Epithelial cell of esophagus (primary cell): Measurements from ENCODE around the gene NUFIP2.

Source experiments
- DNase-seq: peaks from one replicate; pipeline ENCODE4 v3.0.0; 2010; ENCODE audit warnings: low read depth
- H3K4me3 ChIP-seq: 2 replicates; pipeline ENCODE4 v1.5.1; 2011; ENCODE audit warnings: mild to moderate bottlenecking, low read length, control low read depth
- TF ChIP-seq, protein P1 (sequence below): IDR thresholded peaks from 2 replicates; pipeline ENCODE4 v1.5.1; 2011; ENCODE audit warnings: low read depth, mild to moderate bottlenecking, low read length, control low read depth, inconsistent platforms; ENCODE audit not compliant: insufficient read depth; ENCODE audit errors: missing control alignments

NUFIP2 gene

DNA sequence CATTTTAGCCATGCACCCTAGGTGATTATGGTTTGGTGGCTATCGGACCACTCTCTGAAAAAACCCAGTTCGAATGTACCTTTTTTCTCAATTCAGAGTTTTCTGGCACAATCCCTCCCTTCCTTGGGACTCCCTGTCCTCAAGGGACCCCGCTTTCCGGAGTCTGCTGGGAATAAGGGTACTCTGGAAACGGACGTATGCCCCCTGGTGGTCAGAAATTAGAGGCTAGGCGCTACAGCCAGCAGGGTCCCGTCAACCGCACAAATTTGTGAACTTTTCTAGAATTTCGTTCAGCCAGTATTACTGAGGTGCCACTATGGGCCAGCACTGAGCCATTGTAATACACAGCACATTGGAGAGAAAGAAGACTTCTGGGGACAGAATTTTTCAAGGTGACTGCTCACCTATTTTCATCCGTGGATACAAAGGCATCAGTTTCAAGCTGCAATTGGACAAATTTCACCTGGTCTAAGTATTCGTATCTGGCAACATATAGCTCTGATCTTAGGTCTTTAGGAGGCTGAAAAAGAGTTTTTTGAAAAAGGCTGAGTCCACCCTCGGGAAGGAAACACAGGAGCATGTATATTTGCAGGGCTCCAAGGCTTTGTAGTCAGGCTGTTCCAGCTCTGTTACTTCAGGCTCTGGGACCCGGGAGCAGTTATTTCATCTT lies 74.4 kb downstream of the NUFIP2 start:
- TF ChIP-seq, protein P1, sequence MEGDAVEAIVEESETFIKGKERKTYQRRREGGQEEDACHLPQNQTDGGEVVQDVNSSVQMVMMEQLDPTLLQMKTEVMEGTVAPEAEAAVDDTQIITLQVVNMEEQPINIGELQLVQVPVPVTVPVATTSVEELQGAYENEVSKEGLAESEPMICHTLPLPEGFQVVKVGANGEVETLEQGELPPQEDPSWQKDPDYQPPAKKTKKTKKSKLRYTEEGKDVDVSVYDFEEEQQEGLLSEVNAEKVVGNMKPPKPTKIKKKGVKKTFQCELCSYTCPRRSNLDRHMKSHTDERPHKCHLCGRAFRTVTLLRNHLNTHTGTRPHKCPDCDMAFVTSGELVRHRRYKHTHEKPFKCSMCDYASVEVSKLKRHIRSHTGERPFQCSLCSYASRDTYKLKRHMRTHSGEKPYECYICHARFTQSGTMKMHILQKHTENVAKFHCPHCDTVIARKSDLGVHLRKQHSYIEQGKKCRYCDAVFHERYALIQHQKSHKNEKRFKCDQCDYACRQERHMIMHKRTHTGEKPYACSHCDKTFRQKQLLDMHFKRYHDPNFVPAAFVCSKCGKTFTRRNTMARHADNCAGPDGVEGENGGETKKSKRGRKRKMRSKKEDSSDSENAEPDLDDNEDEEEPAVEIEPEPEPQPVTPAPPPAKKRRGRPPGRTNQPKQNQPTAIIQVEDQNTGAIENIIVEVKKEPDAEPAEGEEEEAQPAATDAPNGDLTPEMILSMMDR, result peak; percentile 88
- no peak overlapping the region for H3K4me3 ChIP-seq

DNA sequence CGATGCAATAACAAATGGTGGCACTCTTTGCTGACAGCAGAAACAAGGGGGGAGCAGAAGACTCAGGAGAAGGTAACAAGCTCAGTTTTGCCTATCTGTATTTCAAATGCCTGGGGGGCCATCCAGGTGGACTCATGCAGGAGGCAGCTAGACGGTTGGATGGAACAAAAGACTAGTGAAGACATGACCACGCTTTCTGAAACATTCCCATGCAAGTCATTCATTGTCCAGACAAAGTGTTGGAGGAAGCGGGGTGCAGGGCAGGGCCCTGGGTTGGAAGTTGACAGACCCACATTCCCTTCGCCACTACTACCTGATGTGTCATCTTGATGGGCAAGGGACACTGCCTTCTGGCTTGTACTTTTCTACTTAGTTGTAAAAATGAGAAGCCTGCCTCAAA lies 77.1 kb downstream of the NUFIP2 start:
- TF ChIP-seq, protein P1, result no peak
- DNase-seq, result peak; percentile 91
- no peak overlapping the region for H3K4me3 ChIP-seq

More for the DNA sequence above, 74.4 kb downstream of the NUFIP2 start:
- peak; percentile 62 for DNase-seq

DNA sequence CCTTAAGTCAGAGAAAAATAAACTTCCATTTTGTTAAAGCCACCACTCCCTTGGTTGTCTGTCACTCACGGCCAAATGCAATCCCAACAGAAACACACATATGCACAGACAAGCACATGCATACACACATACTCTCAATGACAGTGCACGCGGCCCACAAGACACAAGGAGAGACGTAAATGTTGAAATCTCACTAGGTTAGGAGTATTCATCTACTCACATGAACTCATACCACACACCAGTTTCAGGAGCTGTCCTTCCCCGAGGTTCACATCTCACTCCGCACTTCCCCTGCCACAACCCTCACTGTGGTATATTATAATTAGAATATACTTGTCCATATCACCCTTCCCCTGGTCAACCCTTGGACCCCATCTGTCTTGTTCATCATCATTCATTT lies 77.8 kb downstream of the NUFIP2 start:
- no peak overlapping the region for H3K4me3 ChIP-seq
- DNase-seq, result no peak
- TF ChIP-seq, protein P1, result no peak

DNA sequence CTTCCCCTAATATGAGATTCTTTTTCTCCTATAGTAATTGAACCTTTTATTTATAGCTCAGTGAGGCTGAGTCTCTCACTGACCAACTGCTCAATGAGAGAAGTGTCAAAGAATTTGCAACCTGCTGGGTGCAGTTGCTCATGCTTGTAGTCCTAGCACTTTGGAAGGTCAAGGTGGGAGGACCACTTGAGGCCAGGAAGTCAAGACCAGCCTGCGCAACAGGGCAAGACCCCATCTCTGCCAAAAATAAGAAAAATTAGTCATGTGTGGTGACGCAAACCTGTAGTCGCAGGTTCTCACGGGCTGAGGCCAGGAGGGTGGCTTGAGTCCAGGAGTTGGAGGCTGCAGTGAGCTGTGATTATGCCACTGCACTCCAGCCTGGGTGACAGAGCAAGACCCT lies 78.2 kb downstream of the NUFIP2 start:
- TF ChIP-seq, protein P1, result no peak
- no peak overlapping the region for H3K4me3 ChIP-seq
- peak; percentile 69 for DNase-seq

DNA sequence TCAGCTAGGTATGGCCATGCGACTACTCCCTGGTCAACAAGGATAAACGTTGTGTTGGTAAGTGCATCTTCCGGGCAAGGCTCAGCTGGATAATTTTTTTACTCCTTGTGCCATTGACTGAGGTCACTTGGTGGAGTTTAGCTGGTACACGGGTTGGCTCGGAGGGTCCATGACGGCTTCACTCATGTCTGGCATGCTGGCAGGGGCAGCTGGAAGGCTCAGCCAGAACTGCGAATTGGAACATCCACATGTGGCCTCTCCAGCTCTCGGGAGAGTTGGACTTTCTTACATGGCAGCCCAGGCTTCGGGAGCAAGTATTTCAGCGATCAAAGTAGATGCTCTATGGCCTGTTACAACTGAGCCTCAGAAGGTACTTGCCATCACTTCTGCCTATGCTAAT lies 78.8 kb downstream of the NUFIP2 start:
- DNase-seq, result no peak
- TF ChIP-seq, protein P1, result no peak
- no peak overlapping the region for H3K4me3 ChIP-seq

DNA sequence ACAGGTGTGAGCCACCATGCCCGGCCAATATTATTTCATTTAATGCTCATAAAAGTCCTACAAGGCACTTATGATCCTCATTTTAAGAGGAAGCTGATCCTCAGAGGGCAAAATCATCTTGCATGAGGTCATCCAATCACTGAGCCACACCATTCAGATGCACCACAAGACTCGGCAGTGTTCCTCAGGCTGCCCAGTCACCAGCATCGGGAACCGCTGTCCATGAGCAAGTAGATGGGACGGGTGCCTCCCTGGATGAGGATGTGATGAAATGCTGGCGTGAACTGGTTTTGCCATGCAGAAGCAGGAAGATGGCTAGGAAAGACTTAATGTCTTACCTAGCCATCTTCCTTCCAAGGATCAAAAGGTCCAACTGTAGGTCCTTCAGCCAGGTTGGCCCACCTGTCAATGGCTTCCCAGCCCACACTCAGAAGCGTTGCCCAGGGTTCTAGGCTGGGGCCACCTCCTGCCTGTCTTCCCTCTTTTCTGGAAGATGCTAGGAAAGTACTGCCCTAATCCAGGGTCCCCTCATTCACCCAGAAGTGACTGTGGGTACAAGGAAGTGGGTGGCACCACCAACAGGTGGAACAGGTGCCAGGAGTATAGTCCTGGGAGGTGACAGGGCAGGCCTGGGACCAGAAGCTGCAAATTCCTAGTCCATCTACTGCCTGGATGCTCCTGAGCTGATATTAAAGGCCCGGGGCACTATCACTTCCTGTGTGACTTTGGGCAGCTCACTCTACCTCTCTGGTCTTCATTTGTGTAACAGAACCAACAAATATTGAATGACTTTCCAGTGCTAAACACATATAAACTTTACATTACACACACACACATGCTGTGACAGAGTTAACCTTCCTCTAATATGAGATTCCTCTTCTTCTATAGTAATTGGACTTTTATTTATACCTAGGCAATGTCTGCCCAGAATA lies 79.5 kb downstream of the NUFIP2 start:
- TF ChIP-seq, protein P1, result no peak
- peak; percentile 57 for DNase-seq
- H3K4me3 ChIP-seq, result no peak overlapping the region
